OCI-M2 (cell line): ENCODE results near the gene COL25A1.
"Not testable (repeated sequence)": the region's sequence is repeated elsewhere in the genome, so short reads cannot be mapped to it uniquely, and the experiment has no call there.

ENCODE experiments used
- DNase-seq: peaks from one replicate; lab custom pipeline; 2025; ENCODE audit not compliant: unreplicated experiment; lab: John Stamatoyannopoulos, UW

Gene COL25A1

DNA sequence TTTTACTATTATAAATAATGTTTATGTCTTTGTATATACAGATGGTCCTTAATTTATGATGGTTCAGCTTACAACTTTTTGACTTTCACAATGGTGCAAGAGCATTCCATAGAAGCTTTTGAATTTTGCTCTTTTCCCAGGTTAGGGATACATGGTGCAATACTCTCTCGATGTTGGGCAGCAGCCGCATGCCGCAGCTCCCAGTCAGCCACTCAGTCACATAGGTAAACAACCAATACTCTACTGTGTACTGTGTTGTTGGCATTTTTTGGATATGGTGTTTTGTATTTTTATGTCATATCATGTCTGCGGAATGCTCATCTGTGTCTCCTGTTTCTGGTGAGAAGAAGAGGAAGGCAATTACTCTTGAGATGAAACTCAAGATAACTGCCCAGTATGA lies 281.6 kb downstream of the COL25A1 start:
- DNase-seq, result no peak

DNA sequence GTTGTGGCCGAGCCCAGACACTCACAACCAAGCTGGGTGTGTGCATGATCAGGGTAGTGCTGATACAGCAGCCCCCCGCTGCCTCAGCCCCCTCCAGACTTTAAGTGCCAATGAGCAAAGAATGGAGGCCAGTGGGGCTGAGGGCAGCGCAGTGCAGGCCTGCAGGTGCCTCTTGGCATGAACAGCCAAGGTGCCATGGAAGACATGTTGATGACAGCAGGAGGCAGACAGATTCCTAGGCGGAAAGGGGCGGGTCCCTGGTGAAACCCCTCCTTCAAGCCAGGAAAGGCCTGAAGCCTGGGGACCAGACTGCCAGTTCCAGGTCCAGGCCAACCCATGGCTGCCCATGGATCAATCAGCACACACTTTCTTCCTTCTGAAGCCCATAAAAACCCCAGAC lies 286.3 kb downstream of the COL25A1 start:
- DNase-seq, result no peak

DNA sequence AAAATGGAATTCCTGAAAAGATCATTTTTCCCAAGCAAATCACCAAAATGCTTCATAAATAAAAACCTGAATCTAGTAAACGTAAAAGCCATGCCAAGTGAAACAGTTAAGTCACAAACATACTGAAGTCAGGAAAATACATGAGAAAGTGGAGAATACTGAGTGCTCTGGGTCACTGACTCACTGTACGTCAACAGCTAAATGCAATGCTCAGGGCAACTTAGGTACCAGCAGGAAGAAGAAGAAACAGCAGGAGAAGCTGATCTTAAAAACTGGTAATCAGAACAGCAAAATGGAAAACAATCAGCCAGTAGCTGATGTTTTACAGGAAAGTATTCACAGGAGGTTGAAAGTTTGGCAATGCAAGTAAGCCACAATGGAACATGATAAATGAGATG lies 287.0 kb downstream of the COL25A1 start:
- no peak for DNase-seq

DNA sequence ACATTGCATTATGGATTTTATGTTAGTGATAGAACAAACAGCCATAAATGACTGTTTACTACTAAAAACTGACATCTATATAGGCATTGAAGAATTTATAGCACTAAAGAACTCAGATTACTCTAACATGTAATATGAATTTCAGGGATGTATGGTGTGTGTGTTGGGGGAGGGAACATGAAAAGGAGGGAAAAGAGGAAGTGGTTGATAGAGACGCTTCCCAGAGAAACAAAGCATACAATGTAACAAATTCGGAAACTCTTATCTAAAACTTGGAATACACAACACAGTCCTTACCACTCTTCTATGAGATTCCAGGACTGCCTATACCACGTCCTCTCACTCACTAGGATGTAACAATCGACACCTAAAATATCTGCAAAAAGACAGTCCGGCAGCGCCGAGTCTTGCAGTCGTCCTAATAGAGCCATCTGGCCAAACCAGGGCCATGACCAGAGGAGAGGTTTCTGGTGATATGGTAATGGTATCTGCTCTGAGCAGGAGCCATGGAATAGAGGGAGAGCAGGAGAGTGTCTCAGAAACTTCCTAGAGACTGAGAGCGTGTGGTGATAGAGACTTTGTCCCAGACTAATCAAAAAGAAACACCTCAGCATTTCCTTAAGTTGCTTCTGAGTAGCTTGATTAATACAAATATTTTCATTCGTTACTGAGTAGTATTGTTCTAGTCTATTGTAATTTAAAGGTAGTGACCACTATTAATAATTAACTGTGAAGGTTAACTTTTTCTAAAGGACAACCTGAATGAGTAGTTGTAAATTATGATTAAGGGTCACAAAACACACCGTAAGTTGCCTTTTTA lies 287.7 kb downstream of the COL25A1 start:
- no peak for DNase-seq

DNA sequence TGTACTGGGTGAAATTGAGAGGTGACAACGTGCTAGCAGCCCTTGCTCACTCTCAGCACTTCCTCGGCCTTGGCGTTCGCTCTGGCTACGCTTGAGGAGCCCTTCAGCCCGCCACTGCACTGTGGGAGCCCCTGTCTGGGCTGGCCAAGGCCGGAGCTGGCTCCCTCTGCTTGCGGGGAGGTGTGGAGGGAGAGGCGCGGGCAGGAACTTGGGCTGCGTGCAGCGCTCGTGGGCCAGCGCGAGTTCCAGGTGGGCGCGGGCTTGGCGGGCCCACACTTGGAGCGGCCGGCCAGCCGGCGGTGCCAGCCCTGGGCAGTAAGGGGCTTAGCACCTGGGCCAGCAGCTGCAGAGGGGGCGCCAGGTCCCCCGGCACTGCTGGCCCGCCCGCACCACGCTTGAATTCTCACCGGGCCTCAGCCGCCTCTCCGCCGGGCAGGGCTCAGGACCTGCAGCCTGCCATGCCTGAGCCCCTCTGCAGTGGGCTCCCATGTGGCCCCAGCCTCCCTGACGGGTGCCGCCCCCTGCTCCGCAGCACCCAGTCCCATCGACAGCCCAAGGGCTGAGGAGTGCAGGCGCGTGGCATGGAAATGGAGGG lies 290.1 kb downstream of the COL25A1 start:
- DNase-seq, result no peak

DNA sequence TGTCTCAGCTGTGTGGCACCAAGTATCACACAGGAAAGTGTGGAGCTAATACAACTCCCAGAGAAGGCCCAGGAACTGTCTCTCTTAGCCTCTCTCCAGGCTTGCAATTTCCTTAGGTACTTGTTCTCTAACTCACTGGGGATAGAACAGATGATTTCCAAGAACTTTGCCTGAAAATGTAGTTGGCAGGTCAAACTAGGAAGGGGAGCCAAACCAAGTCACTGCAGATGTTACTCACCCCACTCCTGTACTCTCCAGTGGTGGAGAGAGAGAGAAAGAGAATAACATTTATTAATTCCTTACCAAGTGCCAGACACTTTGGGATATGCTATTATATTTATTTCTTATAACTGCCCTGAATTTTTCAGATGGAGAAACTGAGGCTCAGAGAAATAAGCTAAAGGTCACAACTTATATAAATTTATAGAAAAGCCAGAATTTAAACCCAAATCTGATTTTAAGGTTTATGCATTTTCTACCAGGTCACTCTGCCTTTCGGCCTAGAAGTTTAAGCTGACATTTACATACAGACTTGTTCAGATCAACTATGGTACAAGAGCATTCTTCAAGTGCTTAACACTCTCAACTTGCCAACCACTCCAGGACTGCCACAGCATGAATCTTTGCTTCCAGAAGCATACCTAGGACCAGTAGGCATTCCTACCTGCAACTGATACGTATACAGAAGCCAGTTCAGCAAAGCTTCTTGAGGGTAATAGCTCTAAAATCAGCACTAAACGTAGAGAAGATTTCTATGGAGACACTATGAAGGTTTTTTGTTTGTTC lies 291.0 kb downstream of the COL25A1 start:
- DNase-seq, result no peak

DNA sequence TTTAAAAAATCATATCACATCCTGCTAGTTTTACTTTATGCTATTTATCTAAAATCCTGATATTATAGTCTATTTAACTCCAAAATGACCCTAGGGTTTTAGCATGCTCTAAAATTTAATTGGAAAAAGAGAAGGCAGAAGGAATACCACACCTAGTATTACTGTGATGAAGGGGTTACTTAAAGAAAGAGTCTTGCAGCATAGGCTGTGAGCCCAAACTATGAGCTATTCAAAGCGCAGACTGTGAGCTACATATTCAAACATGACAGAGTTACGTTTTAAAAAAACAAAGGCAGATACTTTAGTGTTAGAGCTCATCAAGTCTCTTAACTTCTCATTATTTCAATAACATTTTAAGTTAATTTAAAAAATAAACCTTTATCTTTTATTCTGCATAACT lies 291.9 kb downstream of the COL25A1 start:
- DNase-seq, result no peak

DNA sequence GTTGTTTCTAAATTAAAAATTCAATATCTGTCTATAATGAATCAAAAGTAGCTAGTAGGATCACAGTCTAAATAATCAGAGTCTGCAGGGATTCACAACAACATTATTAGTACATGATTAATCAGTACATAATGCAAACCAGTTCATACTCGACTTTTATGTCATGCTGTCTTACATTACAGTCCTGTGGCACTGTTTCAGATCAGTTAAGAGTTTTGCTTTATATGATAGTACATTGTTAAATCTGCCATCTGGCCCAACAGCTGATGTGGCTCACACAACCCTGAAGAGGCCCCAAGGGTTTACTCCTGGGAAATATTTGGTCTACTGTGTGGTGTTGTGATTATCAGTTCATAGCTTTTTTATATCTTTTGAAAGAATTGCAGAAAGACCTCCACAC lies 292.5 kb downstream of the COL25A1 start:
- no peak for DNase-seq

DNA sequence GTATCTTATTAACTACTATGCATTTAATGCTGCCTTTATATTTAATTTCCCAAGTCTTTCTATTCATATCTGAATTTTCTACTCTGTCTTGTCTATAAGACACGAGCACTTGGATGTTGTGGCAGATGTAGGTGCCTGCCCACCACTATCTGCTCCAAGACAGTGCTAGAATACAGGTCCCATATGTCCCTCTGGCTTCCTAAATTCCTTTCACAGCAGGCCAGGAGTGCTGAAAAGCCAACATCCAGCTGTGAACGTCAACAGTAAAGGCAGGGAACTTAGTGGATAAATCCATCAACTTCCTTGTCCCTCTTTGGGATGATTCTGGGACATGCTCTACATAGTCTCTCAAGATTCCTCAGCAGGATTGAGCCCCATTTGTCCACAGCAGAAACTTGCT lies 294.5 kb downstream of the COL25A1 start:
- DNase-seq, result no peak

DNA sequence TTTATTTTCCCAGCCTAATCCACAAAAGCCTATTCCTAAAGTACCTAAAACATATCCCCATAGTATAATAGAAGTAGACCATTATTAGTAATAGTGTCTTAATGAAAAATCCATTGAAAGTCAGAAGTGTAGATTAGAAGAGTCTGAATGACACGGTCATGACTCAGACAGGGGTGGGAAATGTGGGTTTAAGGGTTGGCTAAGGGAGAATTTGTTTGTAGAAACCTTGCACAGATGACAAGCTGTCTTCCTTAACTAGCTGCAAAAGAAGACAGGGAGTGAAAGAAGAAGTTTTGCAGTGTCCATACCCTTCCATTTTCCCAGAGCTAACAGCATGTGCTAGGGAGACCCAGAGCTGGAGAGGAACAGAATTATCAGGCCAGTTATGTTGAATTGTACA lies 296.9 kb downstream of the COL25A1 start:
- no peak for DNase-seq

DNA sequence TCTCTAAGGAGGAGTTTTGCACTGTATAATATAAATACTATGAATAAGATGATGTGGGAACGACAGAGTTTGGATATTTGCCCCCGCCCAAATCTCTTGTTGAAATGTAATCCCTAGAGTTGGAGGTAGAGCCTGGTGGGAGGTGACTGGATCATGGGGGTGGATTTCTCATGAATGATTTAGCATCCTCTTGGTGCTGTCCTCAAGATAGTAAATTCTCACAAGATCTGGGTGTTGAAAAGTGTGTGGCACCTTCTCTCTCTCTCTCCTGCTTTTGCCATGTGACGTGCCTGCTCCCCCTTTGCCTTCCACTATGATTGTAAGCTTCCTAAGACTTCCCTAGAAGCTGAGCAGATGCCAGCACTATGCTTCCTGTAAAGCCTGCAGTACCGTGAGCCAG lies 298.0 kb downstream of the COL25A1 start:
- DNase-seq, result no peak

DNA sequence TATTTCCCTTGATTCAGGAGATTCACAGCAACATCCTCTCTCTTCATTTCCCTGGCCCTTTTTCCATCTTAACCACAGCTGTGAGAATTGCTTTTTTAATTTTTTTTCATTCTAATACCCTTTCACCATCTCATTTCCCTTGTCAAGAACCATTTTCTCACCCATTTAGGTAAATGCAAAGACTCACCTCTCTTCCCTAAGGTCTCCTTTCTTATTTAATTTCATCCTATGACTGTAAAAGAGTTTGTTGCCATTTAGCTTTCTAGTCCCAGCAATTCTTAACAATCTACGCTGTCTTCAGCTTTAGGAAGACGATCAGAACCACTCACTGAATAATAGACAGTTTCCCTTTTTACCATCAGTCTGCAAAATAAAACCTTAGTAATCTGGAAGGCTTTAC lies 298.5 kb downstream of the COL25A1 start:
- no peak for DNase-seq

DNA sequence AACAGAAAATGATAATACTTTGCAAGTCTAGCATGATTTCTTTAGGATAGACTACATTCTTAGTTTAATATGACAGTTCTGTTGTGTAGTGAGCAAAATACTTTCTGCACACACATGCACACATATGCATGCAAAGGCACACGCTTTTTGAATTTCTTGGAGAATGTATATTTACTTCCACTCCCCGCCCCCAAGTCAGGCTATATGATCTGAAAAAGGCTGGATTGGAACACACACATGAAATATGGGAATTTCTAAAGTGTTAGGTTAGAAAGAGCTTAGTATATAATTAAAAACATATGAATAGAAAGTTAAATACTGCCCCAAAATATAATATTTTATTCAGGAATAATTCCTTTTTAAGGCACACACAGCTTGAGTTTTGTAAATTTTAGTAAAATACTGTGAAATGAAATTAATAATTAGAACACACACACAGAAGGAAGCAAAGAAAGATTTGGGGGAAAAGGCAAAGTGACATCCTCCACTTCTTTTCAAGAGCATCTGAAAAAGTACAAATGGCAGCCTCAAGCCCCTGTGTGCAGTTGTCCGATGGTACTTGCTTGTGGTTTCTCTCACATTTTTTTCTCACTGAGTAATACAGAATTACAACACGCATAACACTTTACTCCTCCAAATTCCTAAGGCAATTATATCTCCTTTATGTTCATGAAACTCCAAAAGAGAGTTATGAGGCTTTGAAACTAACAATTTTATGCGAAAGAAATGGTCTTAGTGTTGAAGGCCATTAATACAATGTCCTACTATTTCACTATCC lies 310.7 kb downstream of the COL25A1 start:
- no peak for DNase-seq

DNA sequence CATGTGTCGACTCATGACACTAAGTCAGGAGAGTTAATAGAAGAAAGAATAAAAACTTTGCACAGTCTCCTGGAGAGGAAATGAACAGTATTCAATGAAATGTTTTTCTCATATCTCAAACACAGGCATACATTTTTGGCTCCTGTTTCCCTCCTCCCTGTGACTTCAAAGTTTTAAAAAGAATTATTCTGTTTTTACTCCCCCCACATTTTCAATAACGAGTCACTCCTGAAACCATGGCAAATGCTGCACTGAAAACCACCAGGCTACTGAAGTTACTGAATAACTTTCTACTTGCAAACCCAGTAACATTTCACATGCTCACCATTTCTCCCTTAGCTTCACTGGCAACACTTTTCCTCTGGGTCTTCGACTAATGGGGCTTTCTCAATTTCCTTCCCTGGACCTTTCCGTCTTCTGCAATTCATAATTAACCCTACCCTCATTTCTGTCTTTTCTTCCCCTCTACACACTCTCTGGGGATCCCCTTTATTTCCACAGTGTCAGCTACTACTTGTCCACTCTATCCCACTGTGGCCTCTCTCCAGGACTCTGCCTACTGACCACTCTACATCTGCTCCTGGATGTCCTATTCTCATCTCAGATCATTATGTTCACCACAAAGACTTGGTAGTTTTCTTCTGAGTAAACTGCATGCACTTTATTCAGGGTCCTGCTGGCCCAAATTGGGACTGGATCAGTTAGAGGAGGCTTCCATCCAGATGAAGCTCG lies 313.8 kb downstream of the COL25A1 start:
- DNase-seq, result no peak

DNA sequence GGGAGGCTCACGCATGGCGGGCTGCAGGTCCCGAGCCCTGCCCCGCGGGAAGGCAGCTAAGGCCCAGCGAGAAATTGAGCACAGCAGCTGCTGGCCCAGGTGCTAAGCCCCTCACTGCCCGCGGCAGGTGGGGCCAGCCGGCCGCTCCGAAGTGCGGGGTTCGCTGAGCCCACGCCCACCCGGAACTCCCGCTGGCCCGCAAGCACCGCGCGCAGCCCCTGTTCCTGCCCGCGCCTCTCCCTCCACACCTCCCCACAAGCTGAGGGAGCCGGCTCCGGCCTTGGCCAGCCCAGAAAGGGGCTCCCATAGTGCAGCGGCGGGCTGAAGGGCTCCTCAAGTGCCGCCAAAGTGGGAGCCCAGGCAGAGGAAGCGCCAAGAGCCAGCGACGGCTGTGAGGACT lies 318.0 kb downstream of the COL25A1 start:
- DNase-seq, result not testable (repeated sequence)

DNA sequence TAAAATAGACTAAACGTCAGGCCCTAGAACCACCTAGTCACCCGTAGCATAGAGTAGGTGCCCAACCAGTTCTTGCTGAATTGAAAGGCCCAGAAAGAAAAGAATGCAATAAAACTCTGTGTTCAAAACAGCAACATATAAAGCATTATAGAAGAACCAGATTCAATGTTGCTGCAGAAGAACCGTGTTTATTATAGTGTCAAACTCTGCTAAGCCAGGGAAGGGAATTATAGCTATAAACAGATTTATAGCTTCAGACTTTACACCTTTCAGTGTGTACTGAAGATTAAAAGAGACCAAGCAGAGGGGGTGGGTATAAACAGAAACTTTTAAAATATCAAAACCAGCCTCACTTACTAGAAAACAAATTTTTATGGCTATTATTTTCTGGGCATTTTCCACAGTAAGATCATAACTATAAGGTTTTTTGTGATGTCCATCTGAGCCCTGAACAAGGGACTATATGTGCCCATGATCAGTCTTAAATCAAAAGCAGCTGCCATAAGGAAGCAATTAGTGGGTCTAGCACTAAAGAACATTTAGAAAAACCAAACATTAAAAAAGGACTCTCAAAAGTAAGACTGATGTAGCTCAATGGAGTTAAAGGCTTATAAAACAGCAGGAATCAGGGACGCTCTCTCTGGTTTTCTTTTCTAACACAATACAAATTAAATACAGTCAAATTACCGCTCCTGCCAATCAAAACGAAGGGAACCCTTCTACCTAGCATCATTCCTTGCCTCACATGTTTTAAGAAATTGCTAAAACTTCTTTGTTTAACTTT lies 319.9 kb downstream of the COL25A1 start:
- DNase-seq, result no peak

DNA sequence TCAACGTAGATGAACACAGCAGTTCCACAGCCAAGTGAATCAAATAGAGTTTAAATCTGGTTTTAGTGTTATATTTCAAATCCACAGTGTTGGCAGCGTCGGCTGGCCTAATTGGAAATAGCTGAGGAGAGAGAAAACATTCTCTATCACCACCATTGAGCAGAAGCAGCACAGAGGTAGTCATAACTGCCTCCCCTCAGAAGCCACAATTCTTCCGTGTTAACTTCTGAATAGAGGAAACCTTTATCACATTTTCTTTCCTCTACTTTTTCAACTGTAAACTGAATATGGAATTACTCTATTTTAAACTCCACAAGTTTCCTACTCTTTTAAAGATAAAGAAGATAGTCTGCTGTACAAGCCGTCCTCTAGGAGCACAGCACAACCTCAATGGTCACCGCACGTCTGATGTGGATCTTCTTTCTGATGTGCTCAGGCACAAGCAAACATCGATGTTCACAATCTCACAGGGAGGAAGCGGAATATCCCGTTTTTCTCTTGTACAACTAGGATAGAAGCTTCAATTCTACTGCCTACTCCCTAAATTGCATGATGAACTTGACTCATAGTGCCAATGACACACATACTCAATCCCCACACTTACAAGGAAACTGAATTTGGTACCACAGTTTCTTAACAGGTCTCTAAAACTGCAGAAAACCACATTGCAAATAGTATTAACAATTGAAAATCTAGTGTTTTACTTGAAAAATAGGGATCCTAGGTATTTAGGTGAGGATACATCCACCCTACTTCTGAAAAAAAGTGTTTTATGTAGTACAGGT lies 321.8 kb downstream of the COL25A1 start:
- DNase-seq, result no peak

DNA sequence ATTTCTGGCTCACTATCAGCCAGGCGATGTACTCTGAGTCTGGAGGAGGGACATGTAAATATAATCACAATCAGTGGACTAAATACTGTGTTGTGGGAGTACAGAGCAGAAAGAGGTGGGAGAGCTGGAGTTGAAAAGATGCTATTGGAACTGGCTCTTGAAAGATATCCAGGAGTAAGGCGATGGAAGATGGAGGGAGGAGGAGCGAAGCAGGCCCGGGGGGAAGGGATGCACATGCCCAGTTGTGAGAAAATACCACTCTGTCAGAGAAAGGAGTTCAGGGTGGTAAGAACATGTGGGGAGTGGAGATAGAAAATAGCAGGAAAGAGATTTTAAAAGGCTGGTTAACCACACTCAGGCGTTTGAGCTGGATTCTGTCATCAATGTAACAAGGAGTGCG lies 322.7 kb downstream of the COL25A1 start:
- DNase-seq, result no peak

DNA sequence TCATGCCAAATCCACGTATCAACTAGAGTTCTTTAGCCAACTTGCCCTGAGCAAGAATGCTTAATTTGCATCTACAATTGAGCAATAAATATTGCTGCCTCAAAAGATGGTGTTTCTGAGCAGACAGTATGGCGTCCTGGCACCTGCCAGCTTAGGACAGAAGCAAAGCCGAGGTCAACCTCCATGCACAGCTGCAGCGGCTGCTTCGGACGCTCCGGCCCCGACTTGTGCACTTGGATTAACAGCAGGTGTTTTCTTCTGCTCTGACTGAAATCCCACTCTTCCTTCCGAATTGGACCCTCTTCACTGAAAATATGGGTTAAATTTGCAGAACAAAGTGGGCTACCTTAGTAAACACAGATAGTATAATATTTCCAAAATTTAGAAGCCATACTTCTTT lies 324.4 kb downstream of the COL25A1 start:
- no peak for DNase-seq
